HEK293 (cell line): ENCODE data around the gene SLC35C1.

Experiments
- KLF9 ChIP-seq: fragments of 450-650 bp; formaldehyde crosslinking; IDR thresholded peaks from 2 replicates; pipeline ENCODE4 v1.5.1; 2016; ENCODE audit warnings: missing biosample characterization, missing genetic modification characterization, low read depth
- SETDB1 ChIP-seq: IDR thresholded peaks from one replicate; pipeline ENCODE4 v1.6.1; 2017; ENCODE audit warnings: mild to moderate bottlenecking, low read length, moderate library complexity, mixed read lengths; ENCODE audit not compliant: insufficient read length
- ZNF202 ChIP-seq: fragments of 450-650 bp; formaldehyde crosslinking; IDR thresholded peaks from 2 replicates; pipeline ENCODE4 v1.5.1; 2016; ENCODE audit warnings: missing biosample characterization, missing genetic modification characterization, borderline replicate concordance
- ZNF274 ChIP-seq, 2 experiments: fragments of 200-500 bp in 1 of 2; fragments of 450-650 bp in 1 of 2; sonication (Bioruptor generic) in 1 of 2; formaldehyde crosslinking in 1 of 2; IDR thresholded peaks; 2 replicates each; pipeline versions ENCODE4 v1.5.1 to v1.6.1; 2014 to 2016; ENCODE audit warnings: borderline replicate concordance in 1 of 2, inconsistent platforms in 1 of 2, low read length in 1 of 2, missing biosample characterization in 1 of 2, missing genetic modification characterization in 1 of 2
- ZNF324 ChIP-seq: fragments of 450-650 bp; formaldehyde crosslinking; IDR thresholded peaks from 2 replicates; pipeline ENCODE4 v1.5.1; 2016; ENCODE audit warnings: missing biosample characterization, missing genetic modification characterization
- ZNF335 ChIP-seq: fragments of 450-650 bp; formaldehyde crosslinking; conservative IDR thresholded peaks from 2 replicates; pipeline ENCODE4 v1.5.1; 2016; ENCODE audit warnings: missing biosample characterization, missing genetic modification characterization
- ZNF350 ChIP-seq: fragments of 450-650 bp; formaldehyde crosslinking; IDR thresholded peaks from 2 replicates; pipeline ENCODE4 v1.5.0; 2017; ENCODE audit warnings: missing biosample characterization, mild to moderate bottlenecking, missing genetic modification characterization
- TF ChIP-seq, protein P1 (sequence below): fragments of 450-650 bp; formaldehyde crosslinking; IDR thresholded peaks from 2 replicates; pipeline ENCODE4 v1.5.1; 2016; ENCODE audit warnings: missing biosample characterization, missing genetic modification characterization
- TF ChIP-seq, protein P2 (sequence below): fragments of 450-650 bp; formaldehyde crosslinking; IDR thresholded peaks from 2 replicates; pipeline ENCODE4 v1.5.1; 2016; ENCODE audit warnings: missing biosample characterization, missing genetic modification characterization
- TF ChIP-seq, protein P3 (sequence below): fragments of 450-650 bp; formaldehyde crosslinking; optimal IDR thresholded peaks from 2 replicates; pipeline ENCODE3; 2016; ENCODE audit warnings: missing biosample characterization, mild to moderate bottlenecking, missing genetic modification characterization

DNA sequence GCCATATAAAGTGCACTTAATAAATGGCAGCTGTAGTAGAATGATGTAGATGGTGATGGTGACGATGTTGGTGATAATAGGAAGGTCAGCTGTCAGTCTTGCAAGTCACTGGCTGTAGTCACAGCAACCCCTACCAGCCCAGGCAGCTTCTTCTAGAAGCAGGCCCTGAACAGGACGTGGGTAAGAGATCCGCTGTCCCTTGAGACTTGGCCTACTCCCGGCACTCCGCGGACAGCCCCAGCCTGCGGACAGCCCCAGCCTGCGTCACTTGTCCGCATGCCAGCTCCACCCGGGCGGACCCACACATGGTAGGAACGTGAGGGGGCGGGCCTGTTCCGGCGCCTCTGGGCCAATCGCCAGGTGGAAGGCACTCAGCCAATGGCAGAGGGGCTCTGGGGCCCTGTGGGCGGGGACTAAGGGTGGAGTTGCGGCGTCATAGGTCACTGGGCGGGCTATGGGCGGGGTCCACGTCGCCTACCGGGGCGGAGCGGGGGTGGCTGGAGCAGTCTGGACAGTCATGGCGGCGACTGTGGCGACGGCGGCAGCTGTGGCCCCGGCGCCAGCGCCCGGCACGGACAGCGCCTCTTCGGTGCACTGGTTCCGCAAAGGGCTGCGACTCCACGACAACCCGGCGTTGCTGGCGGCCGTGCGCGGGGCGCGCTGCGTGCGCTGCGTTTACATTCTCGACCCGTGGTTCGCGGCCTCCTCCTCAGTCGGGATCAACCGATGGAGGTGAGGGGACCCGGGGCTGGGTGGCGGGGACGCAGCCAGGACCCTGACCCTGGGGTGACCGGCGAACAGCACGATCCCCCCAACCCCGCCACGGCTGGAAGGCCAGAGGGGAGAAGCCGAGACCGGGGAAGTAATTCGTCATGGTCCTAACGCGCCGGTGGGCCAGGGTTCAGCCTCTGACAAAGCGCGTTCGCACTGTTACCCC is 42.3 kb downstream of the SLC35C1 start, which contains the start of gene CRY2:
- TF ChIP-seq KLF9 (tag by site-specific recombination) (peak; percentile 83), SETDB1 (no peak), ZNF202 (tag by site-specific recombination) (no peak), ZNF335 (tag by site-specific recombination) (peak; percentile 95), ZNF274 (IDR thresholded peaks at IDR 0.05; ENCODE audit: low read length) (no peak), ZNF274 (tag by site-specific recombination; IDR thresholded peaks at IDR 0.05; ENCODE audit: borderline replicate concordance) (no peak), ZNF324 (no peak), ZNF350 (tag by site-specific recombination) (no peak)
- TF ChIP-seq, protein P1, sequence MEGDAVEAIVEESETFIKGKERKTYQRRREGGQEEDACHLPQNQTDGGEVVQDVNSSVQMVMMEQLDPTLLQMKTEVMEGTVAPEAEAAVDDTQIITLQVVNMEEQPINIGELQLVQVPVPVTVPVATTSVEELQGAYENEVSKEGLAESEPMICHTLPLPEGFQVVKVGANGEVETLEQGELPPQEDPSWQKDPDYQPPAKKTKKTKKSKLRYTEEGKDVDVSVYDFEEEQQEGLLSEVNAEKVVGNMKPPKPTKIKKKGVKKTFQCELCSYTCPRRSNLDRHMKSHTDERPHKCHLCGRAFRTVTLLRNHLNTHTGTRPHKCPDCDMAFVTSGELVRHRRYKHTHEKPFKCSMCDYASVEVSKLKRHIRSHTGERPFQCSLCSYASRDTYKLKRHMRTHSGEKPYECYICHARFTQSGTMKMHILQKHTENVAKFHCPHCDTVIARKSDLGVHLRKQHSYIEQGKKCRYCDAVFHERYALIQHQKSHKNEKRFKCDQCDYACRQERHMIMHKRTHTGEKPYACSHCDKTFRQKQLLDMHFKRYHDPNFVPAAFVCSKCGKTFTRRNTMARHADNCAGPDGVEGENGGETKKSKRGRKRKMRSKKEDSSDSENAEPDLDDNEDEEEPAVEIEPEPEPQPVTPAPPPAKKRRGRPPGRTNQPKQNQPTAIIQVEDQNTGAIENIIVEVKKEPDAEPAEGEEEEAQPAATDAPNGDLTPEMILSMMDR, result 0 out of 2 replicates have a peak, but pooled peaks have one; percentile 9
- TF ChIP-seq, protein P2, sequence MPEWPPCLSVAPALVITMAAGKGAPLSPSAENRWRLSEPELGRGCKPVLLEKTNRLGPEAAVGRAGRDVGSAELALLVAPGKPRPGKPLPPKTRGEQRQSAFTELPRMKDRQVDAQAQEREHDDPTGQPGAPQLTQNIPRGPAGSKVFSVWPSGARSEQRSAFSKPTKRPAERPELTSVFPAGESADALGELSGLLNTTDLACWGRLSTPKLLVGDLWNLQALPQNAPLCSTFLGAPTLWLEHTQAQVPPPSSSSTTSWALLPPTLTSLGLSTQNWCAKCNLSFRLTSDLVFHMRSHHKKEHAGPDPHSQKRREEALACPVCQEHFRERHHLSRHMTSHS (tag by site-specific recombination), result no peak
- TF ChIP-seq, protein P3, sequence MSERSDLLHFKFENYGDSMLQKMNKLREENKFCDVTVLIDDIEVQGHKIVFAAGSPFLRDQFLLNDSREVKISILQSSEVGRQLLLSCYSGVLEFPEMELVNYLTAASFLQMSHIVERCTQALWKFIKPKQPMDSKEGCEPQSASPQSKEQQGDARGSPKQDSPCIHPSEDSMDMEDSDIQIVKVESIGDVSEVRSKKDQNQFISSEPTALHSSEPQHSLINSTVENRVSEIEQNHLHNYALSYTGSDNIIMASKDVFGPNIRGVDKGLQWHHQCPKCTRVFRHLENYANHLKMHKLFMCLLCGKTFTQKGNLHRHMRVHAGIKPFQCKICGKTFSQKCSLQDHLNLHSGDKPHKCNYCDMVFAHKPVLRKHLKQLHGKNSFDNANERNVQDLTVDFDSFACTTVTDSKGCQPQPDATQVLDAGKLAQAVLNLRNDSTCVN (tag by site-specific recombination), result peak; percentile 49
